Endothelial cell (in vitro differentiated cells): Measurements from ENCODE around the gene TPT1. TPM values are rescaled to one million over a fixed set of nuclear protein-coding genes. Genes with fewer than 3 reads are reported as not detected.
"Not testable (repeated sequence)": the region's sequence is repeated elsewhere in the genome, so short reads cannot be mapped to it uniquely, and the experiment has no call there.

Experiments
- DNase-seq: peaks from one replicate; pipeline ENCODE4 v3.0.0; 2021; ENCODE audit warnings: low spot score
- H3K27ac Mint-ChIP-seq: one replicate; pipeline ENCODE4 v1.8.0; 2021; ENCODE audit warnings: mixed read lengths, inconsistent platforms; ENCODE audit not compliant: unreplicated experiment
- H3K27me3 Mint-ChIP-seq: one replicate; pipeline ENCODE4 v1.8.0; 2021; ENCODE audit warnings: mild to moderate bottlenecking, moderate library complexity, mixed read lengths, inconsistent platforms; ENCODE audit not compliant: unreplicated experiment
- H3K36me3 Mint-ChIP-seq: one replicate; pipeline ENCODE4 v1.8.0; 2021; ENCODE audit warnings: mild to moderate bottlenecking, low read depth, mixed read lengths, inconsistent platforms; ENCODE audit not compliant: unreplicated experiment
- H3K4me1 Mint-ChIP-seq: one replicate; pipeline ENCODE4 v1.8.0; 2021; ENCODE audit warnings: mild to moderate bottlenecking, mixed read lengths, inconsistent platforms; ENCODE audit not compliant: unreplicated experiment
- H3K4me3 Mint-ChIP-seq: one replicate; pipeline ENCODE4 v1.8.0; 2021; ENCODE audit warnings: mild to moderate bottlenecking, mixed read lengths, inconsistent platforms; ENCODE audit not compliant: unreplicated experiment
- H3K9me3 Mint-ChIP-seq: one replicate; pipeline ENCODE4 v1.8.0; 2021; ENCODE audit warnings: mixed read lengths, inconsistent platforms; ENCODE audit not compliant: unreplicated experiment
- long read RNA-seq: library from polyadenylated mRNA; unstranded; transcript quantifications from one replicate; pipeline ENCODE4 v2.0.0, GENCODE V29; 2020; ENCODE audit not compliant: unreplicated experiment
- total RNA-seq: library from RNA; stranded (reverse); fragmentation: NEBNext Ultra II Directional; extraction: Animal tissue kit (Norgen Biotek cat#: 25700); gene quantifications from one replicate; pipeline ENCODE4 v1.2.1, GENCODE V29; 2021; ENCODE audit not compliant: unreplicated experiment
- TF ChIP-seq, protein P1 (sequence below): fragments of 200-600 bp; sonication (generic); IDR thresholded peaks from one replicate; pipeline ENCODE4 v1.5.0; 2021; ENCODE audit warnings: antibody characterized with exemption; ENCODE audit not compliant: unreplicated experiment

Gene TPT1
- total RNA-seq = 7,126 TPM
- long read RNA-seq, full-length matches to known transcripts = 8,218 of 8,345 reads
- long read RNA-seq, partial matches to known transcripts = 22 of 8,345 reads
- long read RNA-seq, other reads (novel, unspliced or antisense) = 105 of 8,345 reads

DNA sequence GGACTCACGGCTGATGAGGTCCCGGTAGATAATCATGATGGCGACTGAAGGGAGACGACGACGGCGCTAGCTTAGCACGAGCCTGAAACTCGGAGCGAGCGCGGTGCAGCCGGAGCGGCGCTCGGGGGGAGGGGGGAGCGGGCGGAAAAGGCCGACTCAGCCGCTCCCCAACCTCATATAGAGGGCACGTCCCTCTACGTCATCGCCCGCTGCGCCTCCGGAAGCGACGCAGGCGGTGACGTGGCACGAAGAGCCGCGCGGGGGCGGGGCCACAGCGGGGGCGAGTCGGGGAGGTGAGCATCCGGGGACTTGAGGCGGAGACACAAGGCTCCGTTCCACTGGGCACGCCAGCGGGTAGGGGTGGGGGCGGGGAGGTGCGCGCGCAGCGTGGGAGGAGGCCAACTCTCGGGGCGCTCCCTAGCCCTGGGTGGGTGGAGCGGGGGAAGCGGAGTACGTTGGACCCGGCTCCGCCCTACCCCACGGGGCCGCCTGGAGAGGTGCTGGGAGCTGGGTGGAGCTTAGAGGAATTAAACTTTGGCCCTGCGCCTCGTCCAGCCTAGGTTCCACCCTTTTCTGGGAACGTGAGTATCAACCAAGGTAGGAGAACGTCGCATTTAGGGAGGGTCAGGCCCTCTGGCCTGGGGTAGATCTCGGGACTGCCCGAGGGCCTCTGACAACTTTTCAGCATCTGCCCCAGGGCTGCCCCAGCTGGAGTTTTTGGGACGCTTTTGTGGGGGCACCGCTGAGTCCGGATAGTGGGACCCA, at the start of gene TPT1:
Gene TPT1, minus strand, starts transcription at position 150 of the 765 bp plus-strand sequence. Its CDS starts 114 bp downstream, at position 36.
- H3K36me3 Mint-ChIP-seq = peaks cover 42% of the 10 kb centered on the region
- H3K27me3 Mint-ChIP-seq = peaks cover 8% of the 10 kb centered on the region
- peak; percentile 99 for DNase-seq
- peak within 1 kb of the TSS; percentile 97 for H3K4me3 Mint-ChIP-seq
- no peaks in the 10 kb centered on the region for H3K9me3 Mint-ChIP-seq
- TF ChIP-seq, protein P1, sequence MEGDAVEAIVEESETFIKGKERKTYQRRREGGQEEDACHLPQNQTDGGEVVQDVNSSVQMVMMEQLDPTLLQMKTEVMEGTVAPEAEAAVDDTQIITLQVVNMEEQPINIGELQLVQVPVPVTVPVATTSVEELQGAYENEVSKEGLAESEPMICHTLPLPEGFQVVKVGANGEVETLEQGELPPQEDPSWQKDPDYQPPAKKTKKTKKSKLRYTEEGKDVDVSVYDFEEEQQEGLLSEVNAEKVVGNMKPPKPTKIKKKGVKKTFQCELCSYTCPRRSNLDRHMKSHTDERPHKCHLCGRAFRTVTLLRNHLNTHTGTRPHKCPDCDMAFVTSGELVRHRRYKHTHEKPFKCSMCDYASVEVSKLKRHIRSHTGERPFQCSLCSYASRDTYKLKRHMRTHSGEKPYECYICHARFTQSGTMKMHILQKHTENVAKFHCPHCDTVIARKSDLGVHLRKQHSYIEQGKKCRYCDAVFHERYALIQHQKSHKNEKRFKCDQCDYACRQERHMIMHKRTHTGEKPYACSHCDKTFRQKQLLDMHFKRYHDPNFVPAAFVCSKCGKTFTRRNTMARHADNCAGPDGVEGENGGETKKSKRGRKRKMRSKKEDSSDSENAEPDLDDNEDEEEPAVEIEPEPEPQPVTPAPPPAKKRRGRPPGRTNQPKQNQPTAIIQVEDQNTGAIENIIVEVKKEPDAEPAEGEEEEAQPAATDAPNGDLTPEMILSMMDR = no peak
- peak within 1 kb of the TSS; percentile 99 for H3K27ac Mint-ChIP-seq
- H3K4me1 Mint-ChIP-seq = peaks cover 43% of the 10 kb centered on the region

DNA sequence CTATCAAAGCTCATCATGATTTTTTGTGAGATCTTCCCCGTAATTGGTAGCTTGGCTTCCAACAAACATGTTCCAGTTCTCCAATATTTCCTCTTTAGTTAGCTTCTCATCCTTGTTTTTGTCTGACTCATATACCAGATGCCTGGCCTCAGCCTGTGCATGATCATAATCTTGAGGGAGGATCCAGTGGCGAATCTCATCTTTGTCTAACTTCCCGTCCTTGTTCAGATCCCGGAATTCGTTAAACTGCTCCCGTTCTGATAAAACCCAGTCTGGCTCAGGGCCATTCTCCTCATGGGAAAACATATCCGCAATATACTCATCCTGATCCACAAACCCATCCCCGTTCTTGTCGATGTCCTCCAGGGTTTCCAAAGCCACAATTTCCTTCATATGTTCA, 49.4 kb upstream of the TPT1 start:
- not testable (repeated sequence) for H3K4me3 Mint-ChIP-seq, H3K27me3 Mint-ChIP-seq, H3K9me3 Mint-ChIP-seq, H3K27ac Mint-ChIP-seq, DNase-seq
- Mint-ChIP-seq H3K36me3 (peaks cover 24% of the 10 kb centered on the region), H3K4me1 (peaks cover 15% of the 10 kb centered on the region)

DNA sequence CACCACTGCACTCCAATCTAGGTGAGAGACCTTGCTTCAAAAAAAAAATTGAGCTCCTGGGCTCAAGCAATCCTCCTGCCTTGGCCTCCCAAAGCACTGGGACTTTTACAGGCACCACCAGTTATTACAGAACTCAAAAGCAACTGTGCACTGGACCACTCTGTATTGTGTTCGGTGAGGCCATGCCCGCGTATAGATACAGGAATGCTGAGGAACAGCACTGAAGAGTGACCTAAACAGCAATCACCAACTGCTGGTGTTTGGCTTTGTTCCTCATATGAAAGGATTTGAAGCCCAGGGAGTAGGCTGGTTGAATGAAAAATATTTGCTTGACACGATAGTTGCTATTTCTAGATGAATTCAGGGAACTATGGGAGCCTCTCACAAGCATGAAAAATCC, 47.7 kb upstream of the TPT1 start:
- H3K4me3 Mint-ChIP-seq = no peak overlapping the region
- TF ChIP-seq, protein P1 = no peak
- H3K27me3 Mint-ChIP-seq = peaks cover 3% of the 10 kb centered on the region
- no peak overlapping the region for H3K27ac Mint-ChIP-seq
- H3K36me3 Mint-ChIP-seq = peaks cover 24% of the 10 kb centered on the region
- H3K9me3 Mint-ChIP-seq = no peaks in the 10 kb centered on the region
- no peaks in the 10 kb centered on the region for H3K4me1 Mint-ChIP-seq
- no peak for DNase-seq

DNA sequence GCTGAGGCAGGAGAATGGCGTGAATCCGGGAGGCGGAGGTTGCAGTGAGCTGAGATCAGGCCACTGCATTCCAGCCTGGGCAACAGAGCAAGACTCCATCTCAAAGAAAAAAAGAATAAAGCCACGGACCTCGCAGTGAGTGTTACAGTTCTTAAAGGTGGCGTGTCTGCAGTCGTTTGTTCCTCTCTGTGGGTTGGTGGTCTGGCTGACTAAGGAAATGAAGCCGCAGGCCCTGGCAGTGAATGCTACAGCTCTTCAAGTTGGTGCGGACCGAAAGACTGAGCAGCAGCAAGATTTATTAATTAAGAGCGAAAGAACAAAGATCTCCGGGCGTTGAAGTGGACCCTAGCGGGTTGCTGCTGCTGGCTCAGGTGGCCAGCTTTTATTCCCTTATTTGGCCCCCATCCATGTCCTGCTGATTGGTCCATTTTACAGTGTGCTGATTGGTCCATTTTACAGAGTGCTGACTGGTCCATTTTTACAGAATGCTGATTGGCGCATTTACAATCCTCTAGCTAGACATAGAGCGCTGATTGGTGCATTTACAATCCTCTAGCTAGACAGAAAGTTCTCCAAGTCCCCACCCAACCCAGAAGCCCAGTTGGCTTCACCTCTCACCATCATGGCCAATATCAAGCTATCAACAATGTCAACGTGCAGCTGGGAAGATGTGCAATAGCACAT, 46.1 kb upstream of the TPT1 start:
- DNase-seq, H3K27me3 Mint-ChIP-seq, H3K4me1 Mint-ChIP-seq, H3K9me3 Mint-ChIP-seq, H3K27ac Mint-ChIP-seq, H3K4me3 Mint-ChIP-seq: not testable (repeated sequence)
- peaks cover 19% of the 10 kb centered on the region for H3K36me3 Mint-ChIP-seq

DNA sequence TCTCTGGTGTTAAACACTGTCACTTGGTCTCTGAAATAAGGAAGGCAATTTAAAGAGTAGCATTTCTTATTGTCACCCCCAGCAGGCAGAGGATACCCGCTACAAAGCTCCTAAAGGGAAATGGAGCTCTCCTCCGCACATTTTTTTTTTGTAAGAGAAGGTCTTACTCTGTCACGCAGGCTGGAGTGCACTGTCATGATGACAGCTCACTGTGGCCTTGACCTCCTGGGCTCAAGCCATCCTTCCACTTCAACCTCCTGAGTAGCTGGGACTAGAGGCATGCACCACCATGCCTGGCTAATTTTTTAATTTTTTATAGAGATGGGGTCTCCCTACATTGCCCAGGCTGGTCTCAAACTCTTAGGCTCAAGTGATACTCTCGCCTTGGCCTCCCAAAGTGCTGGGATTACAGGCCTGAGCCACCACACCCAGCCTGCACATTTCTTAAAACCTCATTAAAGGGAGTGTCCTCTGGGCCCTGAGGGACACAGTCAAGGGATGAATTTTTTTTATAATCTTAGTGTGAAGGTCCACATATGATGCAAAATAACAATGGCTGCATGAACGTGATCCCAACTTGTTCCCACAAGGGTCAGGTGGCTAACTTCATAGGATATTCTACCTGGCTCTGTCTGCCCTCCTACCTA, 45.0 kb upstream of the TPT1 start:
- H3K4me3 Mint-ChIP-seq = no peak overlapping the region
- DNase-seq = no peak
- no peak overlapping the region for H3K27ac Mint-ChIP-seq
- H3K4me1 Mint-ChIP-seq = no peaks in the 10 kb centered on the region
- H3K36me3 Mint-ChIP-seq = peaks cover 17% of the 10 kb centered on the region
- H3K9me3 Mint-ChIP-seq = no peaks in the 10 kb centered on the region
- H3K27me3 Mint-ChIP-seq = peaks cover 3% of the 10 kb centered on the region
- TF ChIP-seq, protein P1 = no peak
